ACHN (cell line): ENCODE results near the gene FAT1.

ENCODE experiments used
- DNase-seq: peaks from one replicate; pipeline ENCODE4 v3.0.0-alpha.2; 2015
- in situ Hi-C: cut with HindIII; loops from 2 replicates; pipeline ENCODE4 v1.10.0; 2017; ENCODE audit warnings: low sequenced_read_pairs, low pct_ligation_motif_present, low pct_unique_long_range_greater_than_20kb

FAT1 gene

GRCh38 chr4:186728631-186729271 is 5.1 kb upstream of the FAT1 start:
- in situ Hi-C loops = no loop called here
- DNase-seq = peak; percentile 9

GRCh38 chr4:186727977-186728519 is 4.4 kb upstream of the FAT1 start:
- DNase-seq = peak; percentile 67
- in situ Hi-C loops = no loop called here

GRCh38 chr4:186727169-186727976 is 3.7 kb upstream of the FAT1 start:
- in situ Hi-C loops = no loop called here
- DNase-seq = peak; percentile 46

- in situ Hi-C loops = no loop called here
- peak; percentile 77 for DNase-seq
Observed at GRCh38 chr4:186726426-186727168, 2.9 kb upstream of the FAT1 start.

GRCh38 chr4:186725469-186726425 is 2.1 kb upstream of the FAT1 start:
- in situ Hi-C loops = no loop called here
- DNase-seq = peak; percentile 80

- in situ Hi-C loops = no loop called here
- DNase-seq = peak; percentile 22
Observed at GRCh38 chr4:186724864-186725468, 1.3 kb upstream of the FAT1 start.

- in situ Hi-C loops = no loop called here
Observed at GRCh38 chr4:186724058-186724863, 605 bp upstream of the FAT1 start.

GRCh38 chr4:186722796-186723291 is 812 bp downstream of the FAT1 start:
- peak; percentile 42 for DNase-seq
- in situ Hi-C loops = no loop called here

More at GRCh38 chr4:186724058-186724863, 605 bp upstream of the FAT1 start:
- peak; percentile 32 for DNase-seq

GRCh38 chr4:186719925-186720694 is 3.5 kb downstream of the FAT1 start:
- in situ Hi-C loops = no loop called here
- peak; percentile 44 for DNase-seq

- in situ Hi-C loops = no loop called here
- no peak for DNase-seq
Observed at GRCh38 chr4:186717556-186717955, 6.1 kb downstream of the FAT1 start.

- in situ Hi-C loops = no loop called here
- no peak for DNase-seq
Observed at GRCh38 chr4:186715077-186715476, 8.6 kb downstream of the FAT1 start.

- in situ Hi-C loops = no loop called here
- DNase-seq = no peak
Observed at GRCh38 chr4:186714006-186714675, 9.5 kb downstream of the FAT1 start.

- DNase-seq = no peak
- in situ Hi-C loops = no loop called here
Observed at GRCh38 chr4:186712690-186713089, 11.0 kb downstream of the FAT1 start.

GRCh38 chr4:186710521-186711119 is 13.0 kb downstream of the FAT1 start:
- in situ Hi-C loops = no loop called here

GRCh38 chr4:186709517-186709916 is 14.1 kb downstream of the FAT1 start:
- no peak for DNase-seq
- in situ Hi-C loops = no loop called here

More at GRCh38 chr4:186710521-186711119, 13.0 kb downstream of the FAT1 start:
- DNase-seq = no peak
